Thyroid gland (tissue), 4 donors: ENCODE results near the gene ATP13A2. TPM values are rescaled to one million over a fixed set of nuclear protein-coding genes. Genes with fewer than 3 reads are reported as not detected.
A peak's percentile ranks its signal among the peaks of the same experiment; 100 is the strongest.

Experiments
- DNase-seq, 2 donors: peaks; one replicate each; pipeline ENCODE4 v3.0.0-alpha.2; 2019
- H3K27ac ChIP-seq, 3 donors: fragments of 200-600 bp; sonication (generic); 1 replicate in 2 of 3; 2 replicates in 1 of 3; pipeline ENCODE4 v1.5.1; 2016 to 2019; ENCODE audit warnings: mild to moderate bottlenecking in 1 of 3, moderate library complexity in 1 of 3
- H3K27me3 ChIP-seq: fragments of 200-600 bp; sonication (generic); one replicate; pipeline ENCODE4 v1.5.1; 2019
- H3K36me3 ChIP-seq, 2 donors: fragments of 200-600 bp; sonication (generic); one replicate each; pipeline ENCODE4 v1.5.1; 2016 to 2019
- H3K4me1 ChIP-seq, 2 donors: fragments of 200-600 bp; sonication (generic); one replicate each; pipeline ENCODE4 v1.5.1; 2017 to 2019
- H3K4me3 ChIP-seq, 3 donors: fragments of 200-600 bp; sonication (generic); replicated peaks in 1 of 3; 1 replicate in 2 of 3; 2 replicates in 1 of 3; pipeline ENCODE4 v1.5.1; 2016; ENCODE audit warnings: mild to moderate bottlenecking in 1 of 3
- H3K9me3 ChIP-seq: fragments of 200-600 bp; sonication (generic); one replicate; pipeline ENCODE4 v1.5.1; 2017
- CTCF ChIP-seq, 6 experiments: fragments of 200-600 bp in 3 of 6; fragments of 450-650 bp in 3 of 6; sonication (generic) in 3 of 6; IDR thresholded peaks; one replicate each; pipeline ENCODE4 v1.5.1; 2016 to 2019; ENCODE audit warnings: antibody characterized with exemption in 6 of 6, mild to moderate bottlenecking in 2 of 6, inconsistent platforms in 1 of 6, moderate library complexity in 1 of 6
- POLR2A ChIP-seq, 2 donors: fragments of 450-650 bp; IDR thresholded peaks; one replicate each; pipeline ENCODE4 v1.6.1; 2017; ENCODE audit warnings: antibody characterized with exemption in 2 of 2, mild to moderate bottlenecking in 2 of 2, moderate library complexity in 1 of 2
- WGBS, 2 donors: methylation state at CpG; one replicate each; pipeline ENCODE4 v1.1.5; 2017; 5-methylcytosine and 5-hydroxymethylcytosine counted together
- intact Hi-C: fragments of 100-400 bp; cut with DNase I; formaldehyde crosslinking; loops from one replicate; pipeline ENCODE4 v1.15.1; 2023
- total RNA-seq, 4 donors: library from RNA; depleted of rRNA; stranded (reverse); fragments of >200 nt; gene quantifications; one replicate each; pipeline ENCODE4 v1.2.3, GENCODE V29; 2016

ATP13A2 gene
- total RNA-seq, 4 donors from 2014 or later, result 28.7 to 47.0 (median 35.8) TPM

GRCh38 chr1:17056551-17056950, 44.8 kb upstream of the ATP13A2 start:
- intact Hi-C loops, result no loop called here
- no peak for TF ChIP-seq CTCF (IDR thresholded peaks at IDR 0.05)
- no peak for TF ChIP-seq POLR2A (IDR thresholded peaks at IDR 0.05)
- DNase-seq, result no peak
- Histone ChIP-seq H3K4me3 (no peak overlapping the region), H3K4me1 (peaks cover 7 to 12% of the 10 kb centered on the region in 2 donors), H3K36me3 (no peaks in the 10 kb centered on the region), H3K9me3 (no peaks in the 10 kb centered on the region), H3K27me3 (no peaks in the 10 kb centered on the region), H3K27ac (no peak overlapping the region)
- 89 to 92% methylated on average over 4 of the region's 4 CpGs for WGBS, 2 donors

DNA sequence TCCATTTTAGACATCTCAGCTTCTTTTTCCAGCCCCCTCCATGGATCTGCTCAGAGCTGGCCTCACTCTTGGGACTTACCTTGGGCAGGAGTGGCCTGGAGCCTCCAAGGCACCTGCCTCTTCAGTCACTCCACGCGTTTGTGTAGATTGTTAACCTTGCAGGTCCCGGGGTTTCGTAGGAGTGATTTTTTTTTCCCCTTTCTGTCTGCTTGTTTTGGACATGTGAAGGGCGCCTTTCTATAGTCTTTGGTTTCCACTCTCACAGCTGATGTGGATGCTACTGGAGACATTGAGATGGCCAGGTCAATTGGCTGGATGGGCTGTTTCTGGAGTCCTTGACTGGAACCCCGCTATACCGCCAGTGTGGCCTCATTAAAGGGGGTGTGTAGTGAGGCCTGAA, 44.1 kb upstream of the ATP13A2 start:
- no peaks in the 10 kb centered on the region for H3K9me3 ChIP-seq
- H3K4me3 ChIP-seq, result no peak overlapping the region
- 70 to 78% methylated on average over 7 of the region's 7 CpGs for WGBS, 2 donors
- H3K27ac ChIP-seq, result no peak overlapping the region
- DNase-seq, result no peak
- H3K36me3 ChIP-seq, result peaks cover 0 to 2% of the 10 kb centered on the region in 2 donors
- intact Hi-C loops, result no loop called here
- TF ChIP-seq CTCF (IDR thresholded peaks at IDR 0.05), result no peak
- no peak for TF ChIP-seq POLR2A (IDR thresholded peaks at IDR 0.05)
- H3K4me1 ChIP-seq, result peaks cover 10 to 12% of the 10 kb centered on the region in 2 donors
- H3K27me3 ChIP-seq, result no peaks in the 10 kb centered on the region

GRCh38 chr1:17053685-17054410, 42.1 kb upstream of the ATP13A2 start, which contains the start of gene SDHB:
TSS of gene SDHB (minus strand) at chr1:17054032. CDS start at chr1:17054019, 13 bp downstream.
- intact Hi-C loops, result no loop called here

GRCh38 chr1:17053086-17053684, 41.5 kb upstream of the ATP13A2 start:
- intact Hi-C loops, result no loop called here
- no peak for TF ChIP-seq CTCF (IDR thresholded peaks at IDR 0.05)
- no peak for TF ChIP-seq POLR2A (IDR thresholded peaks at IDR 0.05)
- peaks cover 0 to 9% of the 10 kb centered on the region in 2 donors for H3K36me3 ChIP-seq
- peaks cover 10 to 12% of the 10 kb centered on the region in 2 donors for H3K4me1 ChIP-seq
- no peaks in the 10 kb centered on the region for H3K27me3 ChIP-seq
- 6 to 11% methylated on average over 12 of the region's 12 CpGs for WGBS, 2 donors
- H3K27ac ChIP-seq, result peak overlapping the region in 2 of 3 donors; percentile 80 to 86
- peak overlapping the region; percentile 47 to 83 (median 50) for H3K4me3 ChIP-seq
- no peak for DNase-seq
- no peaks in the 10 kb centered on the region for H3K9me3 ChIP-seq

More at GRCh38 chr1:17053685-17054410, 42.1 kb upstream of the ATP13A2 start, which contains the start of gene SDHB:
- Histone ChIP-seq H3K27me3 (no peaks in the 10 kb centered on the region), H3K4me1 (peaks cover 10 to 12% of the 10 kb centered on the region in 2 donors), H3K9me3 (no peaks in the 10 kb centered on the region), H3K4me3 (peak within 1 kb of the TSS; percentile 47 to 83 (median 50)), H3K36me3 (peaks cover 0 to 9% of the 10 kb centered on the region in 2 donors), H3K27ac (peak within 1 kb of the TSS in 2 of 3 donors; percentile 80 to 86)
- peak; percentile 47 to 86 for TF ChIP-seq POLR2A (IDR thresholded peaks at IDR 0.05)
- no peak for TF ChIP-seq CTCF (IDR thresholded peaks at IDR 0.05)
- peak; percentile 97 to 98 for DNase-seq
- WGBS, 2 donors, result 1% methylated on average over 32 to 43 of the region's 44 CpGs

GRCh38 chr1:17052641-17053040, 40.9 kb upstream of the ATP13A2 start:
- no peak for DNase-seq
- Histone ChIP-seq H3K4me1 (peaks cover 10 to 12% of the 10 kb centered on the region in 2 donors), H3K27ac (no peak overlapping the region), H3K9me3 (no peaks in the 10 kb centered on the region), H3K27me3 (no peaks in the 10 kb centered on the region), H3K36me3 (peaks cover 0 to 9% of the 10 kb centered on the region in 2 donors), H3K4me3 (peak overlapping the region in 1 of 3 donors; percentile 83)
- TF ChIP-seq POLR2A (IDR thresholded peaks at IDR 0.05) (no peak), CTCF (IDR thresholded peaks at IDR 0.05) (no peak)
- intact Hi-C loops, result no loop called here
